Rectal smooth muscle tissue (tissue), 1 donor: Measurements from ENCODE around the gene PXK.

Experiments
- H3K27ac ChIP-seq: one replicate; pipeline ENCODE4 v1.7.0; 2013; ENCODE audit warnings: low read depth, low read length, inconsistent platforms
- H3K27me3 ChIP-seq: one replicate; pipeline ENCODE4 v1.7.0; 2013; ENCODE audit warnings: low read length; ENCODE audit not compliant: control insufficient read depth, insufficient read depth
- H3K36me3 ChIP-seq: one replicate; pipeline ENCODE4 v1.7.0; 2013; ENCODE audit warnings: low read length; ENCODE audit not compliant: control insufficient read depth, insufficient read depth
- H3K4me1 ChIP-seq: one replicate; pipeline ENCODE4 v1.7.0; 2013; ENCODE audit warnings: low read length; ENCODE audit not compliant: control insufficient read depth, insufficient read depth
- H3K4me3 ChIP-seq: one replicate; pipeline ENCODE4 v1.7.0; 2013; ENCODE audit warnings: low read length
- H3K9ac ChIP-seq: one replicate; pipeline ENCODE4 v1.7.0; 2013; ENCODE audit warnings: low read length

PXK gene

DNA sequence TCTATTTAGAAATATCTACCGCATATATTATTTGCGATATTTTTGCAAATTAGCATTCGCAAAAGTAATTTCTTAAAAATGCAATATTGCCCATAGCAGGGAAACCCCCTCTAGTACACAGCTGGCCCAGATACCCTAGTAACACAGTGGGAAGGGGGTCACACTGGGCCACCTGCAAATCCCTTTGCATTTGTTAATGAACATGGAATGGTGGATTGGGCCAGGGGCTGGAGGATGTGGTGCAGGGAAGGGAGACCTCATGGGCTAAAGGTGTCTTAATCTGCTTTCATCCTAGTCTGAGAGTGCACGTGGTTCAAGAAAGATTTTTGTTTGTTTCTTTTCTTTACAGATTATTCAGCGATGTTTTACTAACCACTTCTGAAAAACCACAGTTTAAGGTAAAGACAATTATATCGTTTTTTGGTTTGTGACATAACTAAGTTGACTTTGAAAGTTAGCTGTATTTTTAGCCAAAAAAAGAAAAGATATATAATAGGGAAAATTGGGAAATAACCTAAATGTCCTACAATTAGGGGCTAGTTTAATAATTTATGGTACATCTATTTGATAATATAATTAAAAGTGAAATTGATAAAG lies 70.9 kb downstream of the PXK start:
- H3K27ac ChIP-seq: no peak overlapping the region
- no peak overlapping the region for H3K9ac ChIP-seq
- H3K4me3 ChIP-seq: no peak overlapping the region
- H3K36me3 ChIP-seq: peaks cover 9% of the 10 kb centered on the region
- H3K27me3 ChIP-seq: no peaks in the 10 kb centered on the region
- no peaks in the 10 kb centered on the region for H3K4me1 ChIP-seq

DNA sequence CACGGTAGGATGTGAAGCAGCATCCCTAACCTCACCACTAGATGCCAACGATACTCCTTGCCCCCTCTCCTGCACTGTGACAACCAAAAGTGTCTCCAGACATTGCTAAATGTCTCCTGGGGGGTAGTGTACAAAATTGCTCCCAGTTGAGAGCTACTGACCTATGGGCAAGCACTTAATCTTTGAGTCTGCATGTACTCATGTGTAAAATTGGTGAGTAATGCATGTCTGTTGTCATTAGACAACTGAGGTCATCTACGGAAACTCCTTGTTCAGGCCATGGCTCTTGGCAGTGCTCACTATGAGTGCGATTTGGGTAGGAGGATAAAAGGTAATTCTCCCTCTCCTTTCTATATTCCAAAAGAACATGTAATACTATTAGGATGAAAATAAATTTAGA lies 71.7 kb downstream of the PXK start:
- H3K4me1 ChIP-seq: no peaks in the 10 kb centered on the region
- no peak overlapping the region for H3K4me3 ChIP-seq
- H3K27ac ChIP-seq: no peak overlapping the region
- H3K36me3 ChIP-seq: peaks cover 13% of the 10 kb centered on the region
- H3K9ac ChIP-seq: no peak overlapping the region
- no peaks in the 10 kb centered on the region for H3K27me3 ChIP-seq

DNA sequence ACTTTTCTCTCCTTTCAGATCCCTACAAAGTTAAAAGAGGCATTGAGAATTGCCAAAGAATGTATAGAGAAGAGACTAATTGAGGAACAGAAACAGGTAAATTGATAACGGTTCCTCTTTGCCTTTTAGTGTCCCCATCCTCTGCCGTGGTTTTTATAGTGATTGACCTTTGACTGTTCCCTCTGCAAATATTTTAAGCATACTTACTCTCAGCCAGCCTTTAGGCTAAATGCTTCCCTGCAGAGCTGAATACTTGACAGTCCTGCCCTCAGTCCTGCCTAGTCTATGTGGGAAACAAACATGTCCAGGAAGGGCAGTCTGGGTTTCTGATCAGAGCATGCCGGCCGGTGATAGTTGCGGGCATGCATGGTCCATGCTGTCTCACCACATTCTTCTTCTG lies 76.2 kb downstream of the PXK start:
- H3K36me3 ChIP-seq: peaks cover 28% of the 10 kb centered on the region
- no peaks in the 10 kb centered on the region for H3K4me1 ChIP-seq
- no peak overlapping the region for H3K4me3 ChIP-seq
- H3K9ac ChIP-seq: no peak overlapping the region
- H3K27ac ChIP-seq: no peak overlapping the region
- H3K27me3 ChIP-seq: no peaks in the 10 kb centered on the region

DNA sequence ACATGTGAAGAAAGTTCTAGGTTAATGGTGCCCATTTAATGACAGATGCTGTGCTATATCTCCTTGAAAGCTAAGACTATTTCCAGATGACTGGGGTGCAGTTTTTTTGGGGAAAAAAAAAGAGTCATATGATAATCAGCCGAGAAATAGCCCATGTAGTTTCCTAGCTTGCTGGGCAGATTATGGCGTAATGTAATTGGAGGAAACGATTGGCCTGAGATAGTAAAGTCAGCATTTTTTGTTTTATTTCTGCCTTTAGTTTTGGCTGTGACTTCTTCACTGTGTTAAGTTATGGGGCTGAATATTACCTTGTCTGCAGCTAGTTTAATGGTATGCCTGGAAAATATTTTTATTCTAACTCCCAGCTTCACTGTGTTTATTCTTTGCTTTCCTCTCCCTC lies 77.0 kb downstream of the PXK start:
- no peak overlapping the region for H3K27ac ChIP-seq
- peaks cover 28% of the 10 kb centered on the region for H3K36me3 ChIP-seq
- no peak overlapping the region for H3K9ac ChIP-seq

DNA sequence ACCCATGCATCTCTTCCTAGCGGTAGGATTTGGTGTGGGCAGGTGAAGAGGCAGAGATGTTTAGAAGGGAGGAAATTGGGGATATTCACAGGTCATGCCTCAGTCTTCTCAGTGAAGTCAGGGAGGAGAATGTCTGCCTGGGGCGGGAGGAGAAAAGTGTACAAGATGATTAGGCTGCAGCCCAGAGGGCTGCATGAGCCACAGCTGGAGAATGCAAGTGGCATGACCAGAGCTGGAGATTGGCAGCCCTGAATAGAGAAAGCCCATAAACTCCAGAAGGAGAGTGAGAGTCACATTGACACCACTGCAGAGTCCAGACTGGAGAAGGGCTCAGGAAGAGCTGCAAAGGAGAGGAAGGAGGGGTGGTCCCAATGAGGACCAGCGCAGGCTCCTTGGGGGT lies 78.3 kb downstream of the PXK start:
- Histone ChIP-seq H3K27me3 (no peaks in the 10 kb centered on the region), H3K27ac (no peak overlapping the region), H3K4me3 (no peak overlapping the region), H3K9ac (no peak overlapping the region), H3K36me3 (peaks cover 28% of the 10 kb centered on the region), H3K4me1 (no peaks in the 10 kb centered on the region)

More for the DNA sequence above, 77.0 kb downstream of the PXK start:
- Histone ChIP-seq H3K27me3 (no peaks in the 10 kb centered on the region), H3K4me3 (no peak overlapping the region), H3K4me1 (no peaks in the 10 kb centered on the region)

DNA sequence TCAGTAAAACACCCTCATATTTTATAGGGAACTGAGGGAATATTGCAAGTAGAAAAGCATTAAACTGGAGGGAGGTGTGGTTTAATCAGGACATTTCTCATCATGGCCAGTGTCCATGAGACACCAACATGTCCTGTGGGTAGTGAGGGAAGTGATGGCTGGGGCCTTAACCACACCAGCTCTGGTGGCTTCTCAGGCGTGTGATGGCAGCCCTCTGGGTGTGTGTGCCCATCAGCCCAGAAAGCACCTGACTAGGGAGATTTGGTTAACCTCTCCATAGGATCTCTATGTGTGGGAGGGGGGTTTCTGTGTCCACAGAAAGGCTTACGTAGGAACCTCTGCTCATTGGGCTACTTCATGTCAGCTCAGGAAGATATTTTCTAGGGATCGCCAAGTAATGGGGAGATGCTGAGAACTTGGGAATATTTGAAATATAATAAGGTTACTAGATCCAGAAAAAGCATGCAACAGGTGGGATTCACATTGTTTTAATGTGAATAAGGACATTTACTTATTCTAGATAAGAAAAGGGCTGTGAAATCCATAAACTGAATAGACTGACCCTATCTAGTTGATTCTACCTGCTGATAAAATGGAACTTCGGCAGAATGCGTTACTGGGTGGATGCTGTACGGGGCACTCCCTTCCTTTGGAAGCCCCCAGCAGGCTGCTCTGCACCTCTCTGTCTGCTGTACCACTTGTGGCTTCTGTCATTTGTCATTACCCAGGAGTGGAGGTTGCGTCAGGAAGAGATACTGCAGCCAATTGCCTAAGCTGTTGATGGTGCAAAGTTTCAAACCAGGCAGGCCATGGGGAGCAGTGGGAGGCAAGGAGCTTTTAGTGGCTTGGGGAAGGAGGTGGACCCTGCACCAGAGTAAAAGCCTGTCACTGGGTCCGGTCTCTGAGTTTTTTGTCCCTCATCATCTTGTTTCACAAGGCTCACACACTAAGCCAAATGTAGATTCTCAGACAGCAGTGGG lies 79.4 kb downstream of the PXK start:
- Histone ChIP-seq H3K36me3 (peaks cover 28% of the 10 kb centered on the region), H3K9ac (no peak overlapping the region), H3K4me3 (no peak overlapping the region), H3K27ac (no peak overlapping the region), H3K27me3 (no peaks in the 10 kb centered on the region), H3K4me1 (no peaks in the 10 kb centered on the region)

DNA sequence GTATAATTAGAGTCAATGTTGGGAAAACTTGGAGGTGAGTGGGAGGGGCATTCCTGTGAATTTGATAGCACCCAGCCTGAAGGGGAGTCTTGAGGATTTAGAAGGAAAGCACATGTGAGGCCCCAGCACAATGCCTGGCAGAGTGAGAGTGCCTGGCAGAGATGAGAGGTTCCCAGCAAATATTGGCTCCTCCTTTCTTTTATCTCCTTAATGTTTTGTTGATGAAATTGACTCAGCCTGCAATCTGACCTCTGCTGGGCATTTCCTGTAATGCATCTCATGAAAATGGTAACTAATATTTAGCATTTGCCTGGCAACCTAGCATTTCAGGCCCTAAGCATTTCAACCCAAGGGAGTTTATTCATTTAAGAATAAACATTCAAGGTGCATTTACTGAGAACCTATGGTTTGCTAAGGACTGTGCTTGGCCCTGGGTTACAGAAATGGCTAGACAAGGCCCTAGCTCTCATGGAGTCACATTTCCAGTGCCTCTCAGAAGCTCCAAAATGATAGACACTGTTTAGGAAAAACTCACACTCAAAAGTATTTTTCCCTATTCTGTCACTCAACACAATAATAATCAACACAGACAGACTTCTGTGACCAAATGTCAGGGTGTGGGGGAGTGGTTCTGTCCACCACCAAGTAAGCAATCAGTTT lies 82.0 kb downstream of the PXK start:
- Histone ChIP-seq H3K9ac (no peak overlapping the region), H3K4me1 (no peaks in the 10 kb centered on the region), H3K27ac (no peak overlapping the region), H3K36me3 (peaks cover 21% of the 10 kb centered on the region), H3K4me3 (no peak overlapping the region), H3K27me3 (no peaks in the 10 kb centered on the region)

DNA sequence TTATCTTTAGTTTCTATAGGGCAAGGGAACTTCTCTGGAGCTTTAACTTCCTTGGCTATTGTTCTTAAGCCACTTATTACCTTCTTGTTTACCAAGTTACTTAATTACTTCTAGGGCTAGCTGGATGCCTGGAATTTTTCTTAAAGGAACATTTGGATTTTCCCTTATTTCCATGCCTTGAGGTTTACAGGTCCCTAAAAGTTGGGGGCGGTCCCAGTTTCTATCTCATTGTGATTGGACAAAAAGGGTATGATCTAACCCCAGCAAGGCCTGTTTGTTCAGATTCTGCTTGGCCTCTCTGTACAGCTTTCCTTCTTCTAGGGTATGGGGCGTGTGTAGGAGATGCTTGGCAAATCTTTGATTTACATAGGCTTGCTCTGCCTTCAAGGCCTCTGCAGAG lies 83.5 kb downstream of the PXK start:
- Histone ChIP-seq H3K27me3 (no peaks in the 10 kb centered on the region), H3K4me3 (no peak overlapping the region), H3K9ac (no peak overlapping the region), H3K4me1 (no peaks in the 10 kb centered on the region), H3K36me3 (peaks cover 13% of the 10 kb centered on the region), H3K27ac (no peak overlapping the region)

DNA sequence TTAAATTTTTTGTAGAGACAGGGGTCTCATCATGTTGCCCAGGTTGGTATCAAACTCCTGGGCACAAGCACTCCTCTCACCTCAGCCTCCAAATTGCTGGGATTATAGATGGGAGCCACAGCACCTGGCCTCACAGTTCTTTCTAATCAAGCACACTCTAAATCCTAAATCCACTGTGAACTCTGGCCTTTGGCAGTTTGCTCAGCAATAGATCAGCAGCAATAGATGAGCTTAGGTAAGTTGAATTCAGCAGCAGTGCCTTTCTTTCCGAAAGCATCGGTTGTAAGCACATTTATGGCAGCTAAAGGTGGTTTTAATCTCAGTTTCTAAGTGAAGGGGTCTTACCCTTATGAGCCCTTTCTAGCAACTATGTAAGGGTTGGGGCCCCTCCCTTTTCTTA lies 84.4 kb downstream of the PXK start:
- Histone ChIP-seq H3K27ac (no peak overlapping the region), H3K4me3 (no peak overlapping the region), H3K4me1 (no peaks in the 10 kb centered on the region), H3K9ac (no peak overlapping the region), H3K36me3 (peaks cover 12% of the 10 kb centered on the region), H3K27me3 (no peaks in the 10 kb centered on the region)

DNA sequence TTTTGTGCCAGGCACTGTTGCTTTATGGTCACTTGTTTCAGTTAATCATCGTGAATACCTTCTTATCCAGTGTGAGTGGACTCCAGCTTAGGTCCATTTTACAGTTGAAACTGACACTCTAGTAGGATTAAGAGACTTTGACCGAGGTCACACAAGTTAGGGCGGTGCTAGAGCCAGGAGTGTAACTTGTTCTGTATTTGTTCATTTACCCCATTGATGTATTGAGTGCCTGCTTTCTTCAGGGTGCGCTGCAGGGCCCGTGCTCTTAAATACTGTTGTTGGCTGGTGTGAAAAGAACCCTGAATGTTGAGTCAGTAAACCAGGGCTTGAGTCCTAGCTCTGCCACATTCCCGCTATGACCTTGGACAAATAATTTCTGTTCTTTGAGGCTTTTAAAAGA lies 85.5 kb downstream of the PXK start:
- Histone ChIP-seq H3K9ac (no peak overlapping the region), H3K36me3 (peaks cover 17% of the 10 kb centered on the region), H3K27me3 (no peaks in the 10 kb centered on the region), H3K4me3 (no peak overlapping the region), H3K4me1 (no peaks in the 10 kb centered on the region), H3K27ac (no peak overlapping the region)

DNA sequence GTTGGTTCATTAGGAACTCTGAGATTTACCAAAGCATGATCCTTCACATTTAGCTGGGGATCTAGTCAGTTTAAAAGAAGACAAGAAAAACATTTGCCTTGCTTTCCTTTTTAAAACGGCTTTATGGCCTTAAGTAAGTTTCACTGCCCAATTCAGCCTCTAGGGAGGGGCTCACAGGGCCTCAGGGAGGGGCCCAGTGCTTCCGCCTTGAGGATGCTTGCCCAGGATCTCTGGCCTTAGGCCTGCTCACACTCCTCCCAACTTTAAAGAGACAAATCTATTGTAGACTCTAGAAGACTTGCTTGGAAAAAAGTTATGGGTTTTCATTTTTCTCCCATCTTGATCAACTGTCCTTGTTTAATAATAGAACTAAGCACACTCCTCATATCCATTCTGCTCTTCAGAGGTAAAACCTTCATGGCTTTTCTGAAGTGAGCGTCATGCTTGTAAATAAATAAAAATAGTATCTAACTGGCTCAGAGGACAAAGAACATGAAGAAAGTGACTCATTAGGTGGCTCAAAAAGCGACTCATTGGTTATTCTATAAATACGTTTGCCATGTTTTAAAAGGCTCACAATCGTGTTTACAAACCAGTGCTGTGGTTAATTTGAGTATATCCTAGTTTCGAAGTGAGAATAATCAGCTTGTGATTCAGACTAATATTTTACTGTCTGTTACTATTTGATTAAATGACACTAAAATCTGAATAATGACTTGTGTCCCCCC lies 87.3 kb downstream of the PXK start:
- Histone ChIP-seq H3K36me3 (peaks cover 21% of the 10 kb centered on the region), H3K27me3 (no peaks in the 10 kb centered on the region), H3K9ac (no peak overlapping the region), H3K4me1 (no peaks in the 10 kb centered on the region), H3K27ac (no peak overlapping the region), H3K4me3 (no peak overlapping the region)

DNA sequence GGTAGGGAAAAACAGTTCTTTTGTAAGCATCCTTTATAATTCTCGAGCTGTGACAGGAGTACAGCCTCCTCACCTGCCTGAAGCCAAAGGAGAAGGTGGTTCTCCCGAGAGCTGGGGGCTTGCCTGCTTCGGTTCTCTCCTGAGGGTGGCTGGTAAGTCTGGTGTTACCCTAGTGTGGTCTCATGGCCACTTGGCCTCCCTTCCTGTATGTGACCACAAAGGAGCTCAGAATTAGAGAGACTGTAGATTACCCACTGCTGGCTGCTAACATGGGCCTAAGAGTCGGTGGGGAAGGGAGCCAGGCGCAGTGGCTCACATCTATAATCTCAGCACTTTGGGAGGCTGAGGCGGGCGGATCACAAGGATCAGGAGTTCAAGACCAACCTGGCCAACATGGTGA lies 88.3 kb downstream of the PXK start:
- Histone ChIP-seq H3K36me3 (peaks cover 23% of the 10 kb centered on the region), H3K27ac (no peak overlapping the region), H3K27me3 (no peaks in the 10 kb centered on the region), H3K4me1 (no peaks in the 10 kb centered on the region), H3K9ac (no peak overlapping the region), H3K4me3 (no peak overlapping the region)
